Lower lobe of right lung (tissue), 2 donors: ENCODE results near the gene KSR2. TPM values are rescaled to one million over a fixed set of nuclear protein-coding genes. Genes with fewer than 3 reads are reported as not detected.
A peak's percentile ranks its signal among the peaks of the same experiment; 100 is the strongest.

Experiments used
- ATAC-seq, 2 donors: fragments of 200-7000 bp; cut with Tn5 transposase; one replicate each; pipeline ENCODE4 v1.9.1; 2020 to 2022; ENCODE audit warnings: mild to moderate bottlenecking in 2 of 2, moderate library complexity in 2 of 2
- DNase-seq: peaks from one replicate; pipeline ENCODE4 v3.0.0-alpha.2; 2020
- H3K27ac ChIP-seq: fragments of 200-600 bp; one replicate; pipeline ENCODE4 v1.8.0; 2022
- H3K27me3 ChIP-seq: fragments of 200-600 bp; one replicate; pipeline ENCODE4 v1.8.0; 2022; ENCODE audit warnings: low read depth
- H3K36me3 ChIP-seq: fragments of 200-600 bp; one replicate; pipeline ENCODE4 v1.8.0; 2022; ENCODE audit warnings: mild to moderate bottlenecking
- H3K4me1 ChIP-seq: fragments of 200-600 bp; one replicate; pipeline ENCODE4 v1.8.0; 2022
- H3K4me3 ChIP-seq: fragments of 200-600 bp; one replicate; pipeline ENCODE4 v1.8.0; 2022; ENCODE audit warnings: mild to moderate bottlenecking
- H3K9me3 ChIP-seq: fragments of 200-600 bp; one replicate; pipeline ENCODE4 v1.8.0; 2022
- intact Hi-C: fragments of 100-400 bp; cut with DNase I; formaldehyde crosslinking; loops from one replicate; pipeline ENCODE4 v1.11.0; 2022
- total RNA-seq: library from RNA; stranded (reverse); fragmentation: NEBNext Ultra II Directional; extraction: Animal tissue kit (Norgen Biotek cat#: 25700); gene quantifications from one replicate; pipeline ENCODE4 v1.2.1, GENCODE V29; 2021
- TF ChIP-seq, protein P1 (sequence below): fragments of 200-600 bp; IDR thresholded peaks from one replicate; pipeline ENCODE4 v1.8.0; 2022; ENCODE audit warnings: antibody characterized with exemption, mild to moderate bottlenecking
- donor health status: DM: no; HTN: yes; CAD: no; lungs with severe emphysema.

KSR2 gene
- total RNA-seq, 1 donor from 2014 or later: 1.0 TPM

DNA sequence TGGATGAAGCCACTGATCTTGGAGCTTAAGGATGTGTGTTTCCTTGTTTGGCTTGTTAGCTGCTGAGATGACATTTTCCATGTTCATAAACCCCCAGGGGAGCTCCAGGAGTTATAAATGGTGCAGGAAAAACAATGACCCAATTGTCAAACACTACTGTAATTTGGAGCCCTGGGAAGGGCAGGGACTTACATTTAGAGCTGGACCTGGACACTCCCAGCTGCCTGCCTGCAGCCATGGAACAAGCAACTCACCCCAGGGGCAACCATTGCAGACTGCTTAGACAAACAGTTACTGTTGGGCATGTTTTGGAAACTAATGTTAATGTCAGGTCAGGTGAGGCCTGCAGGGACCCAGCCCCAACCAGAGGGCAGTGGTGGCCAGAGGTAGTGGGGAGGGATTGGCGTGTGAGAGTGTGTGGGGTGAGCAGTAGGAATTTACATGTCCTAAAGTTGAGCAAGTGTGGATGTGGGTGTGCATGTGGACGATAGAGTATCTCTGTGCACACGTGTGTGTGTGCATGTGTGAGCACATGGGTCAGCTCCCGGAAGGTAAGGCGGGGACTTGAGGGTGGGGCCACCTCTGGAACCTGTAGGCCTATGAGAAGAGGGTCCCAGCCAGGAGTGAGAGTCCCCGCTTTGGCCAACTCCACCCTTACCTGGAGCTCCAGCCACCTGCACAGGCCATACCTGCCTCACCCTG, 521.0 kb downstream of the KSR2 start:
- no peak for DNase-seq

DNA sequence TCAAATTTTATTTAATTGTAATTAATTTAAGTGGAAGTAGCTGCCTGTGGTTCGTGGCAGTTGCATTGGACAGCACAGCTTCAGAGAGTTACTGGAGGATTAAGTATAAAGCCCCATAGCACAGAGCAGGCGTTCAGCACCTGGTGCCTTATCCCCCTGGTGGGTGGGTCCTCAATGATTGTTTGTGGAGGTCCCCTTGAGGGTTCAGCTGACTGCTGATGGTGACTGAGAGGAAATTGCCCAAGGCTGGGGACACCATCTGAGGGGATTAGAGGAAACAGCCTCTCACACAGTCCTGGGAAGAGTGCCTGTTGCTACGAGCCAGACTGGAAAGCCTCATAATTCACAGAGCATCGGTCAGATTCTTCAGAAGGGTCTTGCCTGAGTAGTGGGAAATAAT, 524.0 kb downstream of the KSR2 start:
- TF ChIP-seq, protein P1, sequence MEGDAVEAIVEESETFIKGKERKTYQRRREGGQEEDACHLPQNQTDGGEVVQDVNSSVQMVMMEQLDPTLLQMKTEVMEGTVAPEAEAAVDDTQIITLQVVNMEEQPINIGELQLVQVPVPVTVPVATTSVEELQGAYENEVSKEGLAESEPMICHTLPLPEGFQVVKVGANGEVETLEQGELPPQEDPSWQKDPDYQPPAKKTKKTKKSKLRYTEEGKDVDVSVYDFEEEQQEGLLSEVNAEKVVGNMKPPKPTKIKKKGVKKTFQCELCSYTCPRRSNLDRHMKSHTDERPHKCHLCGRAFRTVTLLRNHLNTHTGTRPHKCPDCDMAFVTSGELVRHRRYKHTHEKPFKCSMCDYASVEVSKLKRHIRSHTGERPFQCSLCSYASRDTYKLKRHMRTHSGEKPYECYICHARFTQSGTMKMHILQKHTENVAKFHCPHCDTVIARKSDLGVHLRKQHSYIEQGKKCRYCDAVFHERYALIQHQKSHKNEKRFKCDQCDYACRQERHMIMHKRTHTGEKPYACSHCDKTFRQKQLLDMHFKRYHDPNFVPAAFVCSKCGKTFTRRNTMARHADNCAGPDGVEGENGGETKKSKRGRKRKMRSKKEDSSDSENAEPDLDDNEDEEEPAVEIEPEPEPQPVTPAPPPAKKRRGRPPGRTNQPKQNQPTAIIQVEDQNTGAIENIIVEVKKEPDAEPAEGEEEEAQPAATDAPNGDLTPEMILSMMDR: no peak
- intact Hi-C loops: no loop called here
- Histone ChIP-seq H3K4me1 (no peaks in the 10 kb centered on the region), H3K36me3 (no peaks in the 10 kb centered on the region), H3K9me3 (no peaks in the 10 kb centered on the region), H3K27ac (no peak overlapping the region), H3K4me3 (no peak overlapping the region), H3K27me3 (no peaks in the 10 kb centered on the region)
- ATAC-seq (no peak), DNase-seq (no peak)

More for the DNA sequence above, 521.0 kb downstream of the KSR2 start:
- H3K36me3 ChIP-seq: no peaks in the 10 kb centered on the region
- TF ChIP-seq, protein P1: no peak
- no peak for ATAC-seq
- intact Hi-C loops: no loop called here
- H3K4me3 ChIP-seq: no peak overlapping the region
- no peak overlapping the region for H3K27ac ChIP-seq
- no peaks in the 10 kb centered on the region for H3K4me1 ChIP-seq
- H3K9me3 ChIP-seq: no peaks in the 10 kb centered on the region
- H3K27me3 ChIP-seq: no peaks in the 10 kb centered on the region

DNA sequence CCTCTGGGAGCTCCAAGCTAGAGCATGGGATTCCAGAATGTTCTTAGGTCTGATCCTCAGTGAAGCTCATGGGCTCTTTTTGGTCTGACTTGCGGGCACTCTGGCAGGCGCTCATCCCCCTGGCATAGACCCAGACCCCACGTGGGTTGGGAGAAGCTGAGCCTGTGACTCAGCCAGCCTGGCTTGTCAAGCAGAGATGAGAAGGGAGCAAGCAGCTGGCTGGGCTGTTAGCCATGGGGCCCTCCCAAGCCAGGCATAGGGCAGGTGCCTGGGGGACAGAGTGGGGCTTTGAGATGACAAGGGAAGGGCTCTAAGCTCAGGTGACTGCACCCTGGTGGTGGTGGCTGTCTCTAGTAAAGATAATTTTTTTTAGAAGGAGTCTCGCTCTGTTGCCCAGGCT, 527.0 kb downstream of the KSR2 start:
- DNase-seq: no peak
- peak in 1 of 2 donors; percentile 12 for ATAC-seq
- no peaks in the 10 kb centered on the region for H3K4me1 ChIP-seq
- TF ChIP-seq, protein P1: no peak
- no peaks in the 10 kb centered on the region for H3K27me3 ChIP-seq
- H3K27ac ChIP-seq: no peak overlapping the region
- no peaks in the 10 kb centered on the region for H3K9me3 ChIP-seq
- intact Hi-C loops: no loop called here
- H3K36me3 ChIP-seq: no peaks in the 10 kb centered on the region
- H3K4me3 ChIP-seq: no peak overlapping the region

DNA sequence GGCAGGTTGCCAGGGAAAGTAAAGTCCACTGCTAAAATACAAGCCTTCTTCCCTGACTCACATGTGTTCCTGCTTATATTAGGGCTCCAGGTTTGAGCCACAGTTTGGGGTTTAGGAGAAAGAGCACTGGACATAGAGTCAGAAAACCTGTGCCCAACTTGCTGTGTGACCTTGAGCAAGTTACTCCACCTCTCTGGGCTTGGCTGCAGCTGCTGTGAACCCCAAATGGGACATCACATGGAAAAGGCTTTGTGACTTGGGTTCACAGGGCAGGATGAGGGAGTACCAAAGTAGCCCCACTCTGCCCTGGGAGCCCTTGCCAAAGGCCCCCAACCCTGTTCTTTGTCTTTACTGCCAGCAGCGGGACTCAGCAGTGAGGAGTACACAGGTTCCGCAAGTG, 528.4 kb downstream of the KSR2 start:
- intact Hi-C loops: no loop called here
- H3K27me3 ChIP-seq: no peaks in the 10 kb centered on the region
- no peak overlapping the region for H3K4me3 ChIP-seq
- no peaks in the 10 kb centered on the region for H3K36me3 ChIP-seq
- no peak overlapping the region for H3K27ac ChIP-seq
- no peaks in the 10 kb centered on the region for H3K4me1 ChIP-seq
- H3K9me3 ChIP-seq: no peaks in the 10 kb centered on the region
- DNase-seq: no peak
- no peak for ATAC-seq
- TF ChIP-seq, protein P1: no peak

DNA sequence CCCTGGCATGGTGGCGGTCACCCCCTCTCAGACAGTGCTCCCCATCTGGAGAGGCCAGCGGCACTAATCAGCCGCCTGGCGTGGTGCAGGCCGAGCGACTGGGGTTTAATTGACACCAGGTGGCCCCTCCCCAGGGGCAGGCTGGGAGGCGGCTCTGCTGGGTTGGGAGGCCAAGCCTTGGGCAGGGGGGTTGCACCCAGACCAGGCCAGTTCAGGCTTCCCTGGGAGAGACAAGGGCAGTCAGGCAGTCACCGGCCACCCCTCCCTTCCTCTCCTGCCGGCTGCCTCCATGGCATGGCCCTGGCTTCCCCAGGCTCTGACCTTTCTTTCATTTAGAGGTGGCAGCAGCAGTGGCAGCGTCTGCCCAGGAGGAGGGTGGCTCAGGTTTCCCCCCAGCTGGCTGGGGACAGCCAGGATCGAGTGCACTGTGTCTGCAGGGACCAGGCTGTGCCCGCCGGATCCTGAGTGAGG, 529.2 kb downstream of the KSR2 start:
- Histone ChIP-seq H3K36me3 (no peaks in the 10 kb centered on the region), H3K9me3 (no peaks in the 10 kb centered on the region), H3K4me3 (no peak overlapping the region), H3K27me3 (no peaks in the 10 kb centered on the region), H3K4me1 (no peaks in the 10 kb centered on the region), H3K27ac (no peak overlapping the region)
- TF ChIP-seq, protein P1: no peak
- no peak for DNase-seq
- intact Hi-C loops: no loop called here
- peak in 1 of 2 donors; percentile 11 for ATAC-seq
